ENCODE results near the gene NF2.

NF2 gene

DNA sequence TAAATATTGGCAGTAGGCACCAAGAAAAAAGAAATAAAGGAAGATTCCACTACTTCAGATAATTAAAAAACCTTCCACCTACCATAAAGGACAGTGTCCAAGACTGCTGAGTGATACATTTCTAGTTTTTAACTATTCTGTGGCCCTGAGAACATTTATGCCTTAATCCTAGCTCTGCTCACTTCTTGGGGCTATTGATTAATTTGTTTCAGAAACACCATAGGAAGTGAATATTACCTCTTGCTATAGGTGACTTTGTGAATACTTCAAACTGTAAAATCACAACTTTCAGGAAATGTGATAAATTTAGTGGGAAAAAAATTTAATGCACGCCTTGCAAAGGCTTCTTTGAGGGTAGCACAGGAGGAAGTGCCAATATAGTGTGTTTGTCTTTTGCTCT is 35.2 kb downstream of the NF2 start:
- no peak overlapping the region for H3K4me3 ChIP-seq (replicated peaks; ENCODE audit: low read depth, low read length)
- DNase-seq (ENCODE audit: extremely low read depth, low read depth), result no peak
- TF ChIP-seq, protein P1, sequence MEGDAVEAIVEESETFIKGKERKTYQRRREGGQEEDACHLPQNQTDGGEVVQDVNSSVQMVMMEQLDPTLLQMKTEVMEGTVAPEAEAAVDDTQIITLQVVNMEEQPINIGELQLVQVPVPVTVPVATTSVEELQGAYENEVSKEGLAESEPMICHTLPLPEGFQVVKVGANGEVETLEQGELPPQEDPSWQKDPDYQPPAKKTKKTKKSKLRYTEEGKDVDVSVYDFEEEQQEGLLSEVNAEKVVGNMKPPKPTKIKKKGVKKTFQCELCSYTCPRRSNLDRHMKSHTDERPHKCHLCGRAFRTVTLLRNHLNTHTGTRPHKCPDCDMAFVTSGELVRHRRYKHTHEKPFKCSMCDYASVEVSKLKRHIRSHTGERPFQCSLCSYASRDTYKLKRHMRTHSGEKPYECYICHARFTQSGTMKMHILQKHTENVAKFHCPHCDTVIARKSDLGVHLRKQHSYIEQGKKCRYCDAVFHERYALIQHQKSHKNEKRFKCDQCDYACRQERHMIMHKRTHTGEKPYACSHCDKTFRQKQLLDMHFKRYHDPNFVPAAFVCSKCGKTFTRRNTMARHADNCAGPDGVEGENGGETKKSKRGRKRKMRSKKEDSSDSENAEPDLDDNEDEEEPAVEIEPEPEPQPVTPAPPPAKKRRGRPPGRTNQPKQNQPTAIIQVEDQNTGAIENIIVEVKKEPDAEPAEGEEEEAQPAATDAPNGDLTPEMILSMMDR (IDR thresholded peaks at IDR 0.05; ENCODE audit: low read depth, low read length, missing control alignments), result no peak

DNA sequence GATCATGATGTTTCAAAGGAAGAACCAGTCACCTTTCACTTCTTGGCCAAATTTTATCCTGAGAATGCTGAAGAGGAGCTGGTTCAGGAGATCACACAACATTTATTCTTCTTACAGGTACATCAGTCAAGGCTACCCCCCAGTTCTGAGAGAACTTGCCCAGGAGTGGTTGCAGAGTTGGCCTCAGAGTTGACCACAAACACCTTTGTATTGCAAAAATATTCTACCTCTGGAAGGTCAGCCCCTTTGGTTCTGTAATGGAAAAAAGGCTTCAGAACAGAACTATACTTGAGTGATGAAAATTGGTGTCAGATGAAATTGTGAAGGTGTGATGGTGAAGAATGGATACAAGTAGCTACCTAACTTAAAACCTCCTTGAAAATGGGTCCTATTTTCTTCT is 35.7 kb downstream of the NF2 start:
- DNase-seq (ENCODE audit: extremely low read depth, low read depth), result no peak
- TF ChIP-seq, protein P1 (IDR thresholded peaks at IDR 0.05; ENCODE audit: low read depth, low read length, missing control alignments), result no peak
- no peak overlapping the region for H3K4me3 ChIP-seq (replicated peaks; ENCODE audit: low read depth, low read length)

DNA sequence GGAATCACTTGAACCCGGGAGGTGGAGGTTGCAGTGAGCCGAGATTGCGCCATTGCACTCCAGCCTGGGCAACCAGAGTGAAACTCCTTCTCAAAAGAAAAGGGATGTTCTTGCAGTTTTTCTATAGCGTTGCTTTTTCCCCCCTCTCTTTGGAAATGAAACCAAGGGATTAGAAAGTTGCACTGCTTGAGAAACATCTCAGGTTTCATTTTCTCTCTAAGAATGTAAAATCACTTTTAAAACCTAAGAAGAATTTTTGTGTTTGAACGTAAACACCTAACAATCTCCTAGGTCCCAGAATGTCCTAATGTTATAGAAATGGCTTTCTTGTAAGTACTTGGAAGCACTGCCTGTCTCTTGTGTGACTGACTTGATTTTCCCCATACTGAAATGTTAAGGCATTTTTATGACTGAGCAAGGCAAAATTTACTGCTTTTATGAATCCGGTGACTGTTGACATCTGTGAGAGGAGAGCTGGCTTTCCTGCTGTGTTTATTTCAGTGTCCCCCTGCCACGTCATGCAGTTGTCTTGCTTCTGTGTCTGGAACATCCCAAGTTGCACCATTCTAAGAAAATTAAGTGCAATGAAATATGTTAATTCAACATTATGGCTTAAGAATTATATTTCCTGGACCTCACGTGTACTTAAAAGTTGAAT is 37.7 kb downstream of the NF2 start:
- TF ChIP-seq, protein P1 (IDR thresholded peaks at IDR 0.05; ENCODE audit: low read depth, low read length, missing control alignments), result no peak
- no peak overlapping the region for H3K4me3 ChIP-seq (replicated peaks; ENCODE audit: low read depth, low read length)
- no peak for DNase-seq (ENCODE audit: extremely low read depth, low read depth)

DNA sequence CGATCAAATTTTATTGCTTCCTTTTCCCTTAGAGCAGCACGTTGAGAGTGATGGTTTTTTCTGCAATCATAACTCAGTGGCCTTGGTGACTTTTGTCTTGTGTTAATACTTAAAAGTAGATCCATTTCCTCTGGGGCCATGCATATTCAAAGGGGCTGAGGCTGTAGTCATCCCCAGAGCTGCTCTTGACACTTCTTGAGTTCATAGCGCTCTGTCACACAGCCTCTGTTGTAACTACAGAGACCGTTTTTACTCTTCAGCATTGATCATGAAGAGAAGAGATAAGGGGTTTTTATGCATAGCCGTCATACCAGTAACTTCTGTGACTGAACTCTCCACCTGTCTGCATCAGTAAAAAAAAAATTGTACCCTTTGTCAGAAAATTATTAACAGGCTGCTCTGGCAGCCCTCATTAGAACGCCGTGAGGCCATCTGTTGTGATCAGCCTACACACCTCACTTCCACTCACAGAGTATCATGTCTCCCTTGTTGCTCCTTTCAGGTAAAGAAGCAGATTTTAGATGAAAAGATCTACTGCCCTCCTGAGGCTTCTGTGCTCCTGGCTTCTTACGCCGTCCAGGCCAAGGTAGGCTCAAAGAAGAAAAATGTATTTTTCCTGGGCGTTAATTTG is 38.4 kb downstream of the NF2 start:
- H3K4me3 ChIP-seq (replicated peaks; ENCODE audit: low read depth, low read length), result no peak overlapping the region
- TF ChIP-seq, protein P1 (IDR thresholded peaks at IDR 0.05; ENCODE audit: low read depth, low read length, missing control alignments), result no peak
- DNase-seq (ENCODE audit: extremely low read depth, low read depth), result no peak

DNA sequence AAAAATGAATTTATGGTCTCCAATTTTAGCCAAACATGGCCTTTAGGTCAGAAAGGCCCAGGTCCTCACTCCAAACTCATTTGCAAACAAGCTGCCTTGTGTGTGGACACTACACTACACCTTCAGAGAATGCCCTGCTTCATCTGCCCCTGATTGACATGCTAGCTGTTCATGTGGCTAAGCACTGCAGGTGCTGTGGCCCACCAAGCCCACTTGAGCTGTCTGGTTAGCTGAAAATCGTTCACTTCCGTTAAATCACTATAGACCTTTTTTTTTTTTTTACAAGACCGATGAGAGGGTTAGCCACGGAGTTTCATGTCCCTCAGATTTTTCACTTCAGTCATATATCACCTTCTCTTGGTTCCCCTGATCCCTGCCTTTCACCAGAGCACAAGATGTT is 39.3 kb downstream of the NF2 start:
- no peak overlapping the region for H3K4me3 ChIP-seq (replicated peaks; ENCODE audit: low read depth, low read length)
- TF ChIP-seq, protein P1 (IDR thresholded peaks at IDR 0.05; ENCODE audit: low read depth, low read length, missing control alignments), result no peak
- no peak for DNase-seq (ENCODE audit: extremely low read depth, low read depth)

DNA sequence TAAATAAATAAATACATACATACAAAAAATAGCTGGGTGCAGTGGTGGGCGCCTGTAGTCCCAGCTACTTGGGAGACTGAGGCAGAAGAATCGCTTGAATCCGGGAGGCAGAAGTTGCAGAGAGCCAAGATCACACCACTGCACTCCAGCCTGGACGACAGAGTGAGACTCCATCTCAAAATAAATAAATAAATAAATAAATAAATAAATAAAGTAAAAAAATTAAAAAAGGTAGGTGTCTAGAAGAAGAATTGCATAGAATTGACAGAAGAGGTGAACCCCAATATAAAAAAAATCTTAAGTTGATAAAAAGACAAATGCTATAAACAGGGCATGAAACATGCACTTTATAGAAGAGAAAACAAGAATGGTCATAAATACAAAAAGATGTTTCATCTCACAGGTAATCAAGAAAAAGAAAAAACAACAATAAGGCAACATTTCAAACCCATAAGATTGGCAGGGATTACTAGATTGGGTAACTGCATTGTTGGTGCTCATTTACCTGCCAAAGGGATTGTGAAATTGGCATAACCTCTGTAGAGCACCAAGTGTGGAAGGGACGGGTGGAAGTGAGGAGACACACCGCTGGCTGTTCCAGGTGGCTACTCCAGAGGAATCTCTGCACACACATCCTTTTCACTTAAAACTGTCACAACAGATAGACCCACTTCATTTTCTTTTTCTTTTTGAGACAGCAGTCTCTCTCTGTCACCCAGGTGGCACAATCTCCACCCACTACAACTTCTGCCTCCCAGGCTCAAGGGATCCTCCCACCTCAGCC is 44.7 kb downstream of the NF2 start:
- no peak overlapping the region for H3K4me3 ChIP-seq (replicated peaks; ENCODE audit: low read depth, low read length)
- TF ChIP-seq, protein P1 (IDR thresholded peaks at IDR 0.05; ENCODE audit: low read depth, low read length, missing control alignments), result no peak
- DNase-seq (ENCODE audit: extremely low read depth, low read depth), result no peak

All from HFF-Myc (cell line).